Osteocyte (in vitro differentiated cells): ENCODE data around the gene SNCA. TPM values are rescaled to one million over a fixed set of nuclear protein-coding genes. Genes with fewer than 3 reads are reported as not detected.

Experiments
- DNase-seq: peaks from one replicate; pipeline ENCODE4 v3.0.0; 2021; ENCODE audit warnings: mixed read lengths; ENCODE audit not compliant: unreplicated experiment; ENCODE audit errors: extremely low spot score
- H3K27ac Mint-ChIP-seq: one replicate; pipeline ENCODE4 v1.8.0; 2021; ENCODE audit warnings: mild to moderate bottlenecking, mixed read lengths; ENCODE audit not compliant: unreplicated experiment
- H3K27me3 Mint-ChIP-seq: one replicate; pipeline ENCODE4 v1.8.0; 2021; ENCODE audit warnings: mixed read lengths; ENCODE audit not compliant: unreplicated experiment
- H3K36me3 Mint-ChIP-seq: one replicate; pipeline ENCODE4 v1.8.0; 2021; ENCODE audit warnings: mixed read lengths; ENCODE audit not compliant: unreplicated experiment
- H3K4me1 Mint-ChIP-seq: one replicate; pipeline ENCODE4 v1.8.0; 2021; ENCODE audit warnings: mixed read lengths; ENCODE audit not compliant: unreplicated experiment
- H3K4me3 Mint-ChIP-seq: one replicate; pipeline ENCODE4 v1.8.0; 2021; ENCODE audit warnings: mild to moderate bottlenecking, moderate library complexity, mixed read lengths; ENCODE audit not compliant: unreplicated experiment
- H3K9me3 Mint-ChIP-seq: one replicate; pipeline ENCODE4 v1.8.0; 2021; ENCODE audit warnings: mixed read lengths; ENCODE audit not compliant: unreplicated experiment
- CTCF ChIP-seq: fragments of 200-600 bp; sonication (generic); IDR thresholded peaks from 2 replicates; pipeline ENCODE4 v1.5.0; 2021; ENCODE audit warnings: antibody characterized with exemption, mild to moderate bottlenecking, moderate library complexity
- total RNA-seq: library from RNA; stranded (reverse); gene quantifications from 2 replicates; pipeline ENCODE4 v1.2.1, GENCODE V29; 2021

The SNCA gene
- total RNA-seq, 1 donor from 2014 or later: 8.8 TPM

GRCh38 chr4:89700766-89701423 lies 136.1 kb downstream of the SNCA start:
- H3K27ac Mint-ChIP-seq: no peak overlapping the region
- no peak overlapping the region for H3K4me3 Mint-ChIP-seq
- TF ChIP-seq CTCF: no peak

GRCh38 chr4:89685690-89686089 lies 151.3 kb downstream of the SNCA start:
- H3K4me3 Mint-ChIP-seq: no peak overlapping the region
- no peak overlapping the region for H3K27ac Mint-ChIP-seq
- no peak for TF ChIP-seq CTCF
- no peak for DNase-seq
- H3K36me3 Mint-ChIP-seq: no peaks in the 10 kb centered on the region
- H3K9me3 Mint-ChIP-seq: no peaks in the 10 kb centered on the region
- H3K4me1 Mint-ChIP-seq: no peaks in the 10 kb centered on the region
- peaks cover 2% of the 10 kb centered on the region for H3K27me3 Mint-ChIP-seq

More at GRCh38 chr4:89700766-89701423, 136.1 kb downstream of the SNCA start:
- H3K4me1 Mint-ChIP-seq: peaks cover 14% of the 10 kb centered on the region
- H3K9me3 Mint-ChIP-seq: no peaks in the 10 kb centered on the region
- DNase-seq: no peak
- H3K36me3 Mint-ChIP-seq: peaks cover 4% of the 10 kb centered on the region
- peaks cover 2% of the 10 kb centered on the region for H3K27me3 Mint-ChIP-seq

- Mint-ChIP-seq H3K9me3 (no peaks in the 10 kb centered on the region), H3K27me3 (peaks cover 2% of the 10 kb centered on the region), H3K36me3 (no peaks in the 10 kb centered on the region), H3K4me1 (no peaks in the 10 kb centered on the region), H3K4me3 (no peak overlapping the region), H3K27ac (no peak overlapping the region)
- no peak for DNase-seq
- no peak for TF ChIP-seq CTCF
Measured at GRCh38 chr4:89685277-89685676, 151.7 kb downstream of the SNCA start.

GRCh38 chr4:89684536-89684935 lies 152.4 kb downstream of the SNCA start:
- H3K27ac Mint-ChIP-seq: no peak overlapping the region
- no peaks in the 10 kb centered on the region for H3K9me3 Mint-ChIP-seq
- TF ChIP-seq CTCF: no peak
- H3K4me3 Mint-ChIP-seq: no peak overlapping the region
- DNase-seq: no peak
- H3K36me3 Mint-ChIP-seq: no peaks in the 10 kb centered on the region
- no peaks in the 10 kb centered on the region for H3K4me1 Mint-ChIP-seq
- H3K27me3 Mint-ChIP-seq: peaks cover 2% of the 10 kb centered on the region

GRCh38 chr4:89682808-89683207 lies 154.2 kb downstream of the SNCA start:
- DNase-seq: no peak
- H3K36me3 Mint-ChIP-seq: no peaks in the 10 kb centered on the region
- H3K4me1 Mint-ChIP-seq: no peaks in the 10 kb centered on the region
- peaks cover 2% of the 10 kb centered on the region for H3K27me3 Mint-ChIP-seq
- no peak overlapping the region for H3K27ac Mint-ChIP-seq
- H3K9me3 Mint-ChIP-seq: no peaks in the 10 kb centered on the region
- no peak for TF ChIP-seq CTCF
- no peak overlapping the region for H3K4me3 Mint-ChIP-seq
